ENCODE measurements around the gene TFB2M. TPM values are rescaled to one million over a fixed set of nuclear protein-coding genes. Genes with fewer than 3 reads are reported as not detected.
"Not testable (repeated sequence)": the region's sequence is repeated elsewhere in the genome, so short reads cannot be mapped to it uniquely, and the experiment has no call there.

The TFB2M gene
- total RNA-seq, 2 experiments from 2014 or later: 10.4 to 12.3 TPM

- H3K27me3 Mint-ChIP-seq (ENCODE audit: low read depth): no peaks in the 10 kb centered on the region
- CTCF ChIA-PET: no interaction called here
Measured at GRCh38 chr1:246580497-246581370, 14.7 kb upstream of the TFB2M start.

GRCh38 chr1:246579818-246580217 is 13.8 kb upstream of the TFB2M start:
- no peak for ATAC-seq
- Mint-ChIP-seq H3K4me1 (ENCODE audit: low read depth) (peaks cover 31% of the 10 kb centered on the region), H3K4me3 (no peak overlapping the region), H3K27me3 (ENCODE audit: low read depth) (no peaks in the 10 kb centered on the region), H3K36me3 (ENCODE audit: low read depth) (peaks cover 27% of the 10 kb centered on the region), H3K27ac (no peak overlapping the region), H3K9me3 (ENCODE audit: insufficient read depth) (no peaks in the 10 kb centered on the region)
- CTCF ChIA-PET: interaction anchor here (1.3 kb wide), 1 partner anchor 116 kb away, joined by 3 read pairs; no protein-coding TSS in a partner anchor
- POLR2A ChIA-PET: no interaction called here
- DNase-seq: no peak

More at GRCh38 chr1:246580497-246581370, 14.7 kb upstream of the TFB2M start:
- Mint-ChIP-seq H3K27ac (no peak overlapping the region), H3K9me3 (ENCODE audit: insufficient read depth) (no peaks in the 10 kb centered on the region), H3K36me3 (ENCODE audit: low read depth) (peaks cover 22% of the 10 kb centered on the region), H3K4me1 (ENCODE audit: low read depth) (peaks cover 29% of the 10 kb centered on the region), H3K4me3 (no peak overlapping the region)
- POLR2A ChIA-PET: no interaction called here
- no peak for DNase-seq
- ATAC-seq: no peak

- CTCF ChIA-PET: interaction anchor here (0.7 kb wide), 1 partner anchor 9 kb away, joined by 3 read pairs; no protein-coding TSS in a partner anchor
Measured at GRCh38 chr1:246577720-246578106, 11.7 kb upstream of the TFB2M start.

GRCh38 chr1:246577082-246577719 is 11.1 kb upstream of the TFB2M start:
- H3K27ac Mint-ChIP-seq: no peak overlapping the region
- DNase-seq: no peak
- peaks cover 35% of the 10 kb centered on the region for H3K4me1 Mint-ChIP-seq (ENCODE audit: low read depth)
- ATAC-seq: no peak
- H3K4me3 Mint-ChIP-seq: no peak overlapping the region
- ChIA-PET CTCF (interaction anchor here (0.8 kb wide), 1 partner anchor 27 kb away, joined by 3 read pairs; no protein-coding TSS in a partner anchor), POLR2A (no interaction called here)
- H3K36me3 Mint-ChIP-seq (ENCODE audit: low read depth): peaks cover 22% of the 10 kb centered on the region
- H3K9me3 Mint-ChIP-seq (ENCODE audit: insufficient read depth): no peaks in the 10 kb centered on the region
- no peaks in the 10 kb centered on the region for H3K27me3 Mint-ChIP-seq (ENCODE audit: low read depth)

More at GRCh38 chr1:246577720-246578106, 11.7 kb upstream of the TFB2M start:
- ATAC-seq (no peak), DNase-seq (no peak)
- POLR2A ChIA-PET: no interaction called here
- Mint-ChIP-seq H3K36me3 (ENCODE audit: low read depth) (peaks cover 22% of the 10 kb centered on the region), H3K4me3 (no peak overlapping the region), H3K27me3 (ENCODE audit: low read depth) (no peaks in the 10 kb centered on the region), H3K4me1 (ENCODE audit: low read depth) (peaks cover 33% of the 10 kb centered on the region), H3K27ac (peak overlapping the region; percentile 6), H3K9me3 (ENCODE audit: insufficient read depth) (no peaks in the 10 kb centered on the region)

- H3K27me3 Mint-ChIP-seq (ENCODE audit: low read depth): no peaks in the 10 kb centered on the region
- H3K4me1 Mint-ChIP-seq (ENCODE audit: low read depth): peaks cover 38% of the 10 kb centered on the region
- ATAC-seq: no peak
- no peak for DNase-seq
- no peak overlapping the region for H3K27ac Mint-ChIP-seq
- POLR2A ChIA-PET: no interaction called here
- no peaks in the 10 kb centered on the region for H3K9me3 Mint-ChIP-seq (ENCODE audit: insufficient read depth)
- no peak overlapping the region for H3K4me3 Mint-ChIP-seq
- peaks cover 22% of the 10 kb centered on the region for H3K36me3 Mint-ChIP-seq (ENCODE audit: low read depth)
- CTCF ChIA-PET: interaction anchor here (0.8 kb wide), 1 partner anchor 26 kb away, joined by 3 read pairs; no protein-coding TSS in a partner anchor
Measured at GRCh38 chr1:246576709-246577032, 10.6 kb upstream of the TFB2M start.

GRCh38 chr1:246573491-246573890 is 7.4 kb upstream of the TFB2M start:
- Mint-ChIP-seq H3K4me3 (no peak overlapping the region), H3K27me3 (ENCODE audit: low read depth) (no peaks in the 10 kb centered on the region)

GRCh38 chr1:246572785-246573184 is 6.7 kb upstream of the TFB2M start:
- CTCF ChIA-PET: no interaction called here
- H3K4me3 Mint-ChIP-seq: no peak overlapping the region

More at GRCh38 chr1:246573491-246573890, 7.4 kb upstream of the TFB2M start:
- Mint-ChIP-seq H3K36me3 (ENCODE audit: low read depth) (peaks cover 28% of the 10 kb centered on the region), H3K27ac (peak overlapping the region; percentile 1), H3K9me3 (ENCODE audit: insufficient read depth) (no peaks in the 10 kb centered on the region), H3K4me1 (ENCODE audit: low read depth) (peaks cover 60% of the 10 kb centered on the region)
- ATAC-seq (no peak), DNase-seq (no peak)
- ChIA-PET CTCF (no interaction called here), POLR2A (no interaction called here)

GRCh38 chr1:246571953-246572352 is 5.9 kb upstream of the TFB2M start:
- DNase-seq (no peak), ATAC-seq (no peak)
- Mint-ChIP-seq H3K27me3 (ENCODE audit: low read depth) (no peaks in the 10 kb centered on the region), H3K27ac (no peak overlapping the region), H3K9me3 (ENCODE audit: insufficient read depth) (no peaks in the 10 kb centered on the region), H3K4me3 (no peak overlapping the region), H3K4me1 (ENCODE audit: low read depth) (peaks cover 61% of the 10 kb centered on the region), H3K36me3 (ENCODE audit: low read depth) (peaks cover 22% of the 10 kb centered on the region)
- ChIA-PET CTCF (interaction anchor here (0.9 kb wide), 1 partner anchor 117 kb away, joined by 3 read pairs; no protein-coding TSS in a partner anchor), POLR2A (interaction anchor here (0.6 kb wide), 1 partner anchor 274 kb away, joined by 3 read pairs; no protein-coding TSS in a partner anchor)

More at GRCh38 chr1:246572785-246573184, 6.7 kb upstream of the TFB2M start:
- Mint-ChIP-seq H3K4me1 (ENCODE audit: low read depth) (peaks cover 64% of the 10 kb centered on the region), H3K27me3 (ENCODE audit: low read depth) (no peaks in the 10 kb centered on the region), H3K36me3 (ENCODE audit: low read depth) (peaks cover 26% of the 10 kb centered on the region), H3K9me3 (ENCODE audit: insufficient read depth) (no peaks in the 10 kb centered on the region), H3K27ac (no peak overlapping the region)
- POLR2A ChIA-PET: no interaction called here
- ATAC-seq (no peak), DNase-seq (no peak)

GRCh38 chr1:246571309-246571708 is 5.2 kb upstream of the TFB2M start:
- ATAC-seq; POLR2A ChIA-PET; H3K27me3 Mint-ChIP-seq (ENCODE audit: low read depth); H3K9me3 Mint-ChIP-seq (ENCODE audit: insufficient read depth); DNase-seq: not testable (repeated sequence)
- Mint-ChIP-seq H3K36me3 (ENCODE audit: low read depth) (peaks cover 20% of the 10 kb centered on the region), H3K4me1 (ENCODE audit: low read depth) (peaks cover 56% of the 10 kb centered on the region), H3K4me3 (peak overlapping the region; percentile 32), H3K27ac (peak overlapping the region; percentile 82)
- CTCF ChIA-PET: interaction anchor here (0.9 to 1.5 kb wide), 2 partner anchors 11 to 118 kb away, joined by 3 read pairs; no protein-coding TSS in a partner anchor

GRCh38 chr1:246569248-246570238 is 3.5 kb upstream of the TFB2M start:
- POLR2A ChIA-PET: interaction anchor here (0.6 kb wide), 1 partner anchor 100 kb away, joined by 3 read pairs; no protein-coding TSS in a partner anchor

More at GRCh38 chr1:246569248-246570238, 3.5 kb upstream of the TFB2M start:
- ATAC-seq: peak; percentile 5
- H3K9me3 Mint-ChIP-seq (ENCODE audit: insufficient read depth): no peaks in the 10 kb centered on the region
- H3K4me1 Mint-ChIP-seq (ENCODE audit: low read depth): peaks cover 64% of the 10 kb centered on the region
- peak; percentile 46 for DNase-seq
- peaks cover 17% of the 10 kb centered on the region for H3K36me3 Mint-ChIP-seq (ENCODE audit: low read depth)
- H3K27me3 Mint-ChIP-seq (ENCODE audit: low read depth): no peaks in the 10 kb centered on the region
- CTCF ChIA-PET: interaction anchor here (1.5 kb wide), 1 partner anchor 12 kb away, joined by 3 read pairs; no protein-coding TSS in a partner anchor
- H3K4me3 Mint-ChIP-seq: peak overlapping the region; percentile 63
- peak overlapping the region; percentile 95 for H3K27ac Mint-ChIP-seq
